Epithelial cell of proximal tubule (primary cell): ENCODE data around the gene RBMXL2. TPM values are rescaled to one million over a fixed set of nuclear protein-coding genes. Genes with fewer than 3 reads are reported as not detected.
A peak's percentile ranks its signal among the peaks of the same experiment; 100 is the strongest.

Source experiments
- DNase-seq: peaks from one replicate; pipeline ENCODE4 v3.0.0-alpha.2; 2011; ENCODE audit warnings: low read depth
- H3K4me3 ChIP-seq: 2 replicates; pipeline ENCODE4 v1.5.1; 2011; ENCODE audit warnings: low read depth, mild to moderate bottlenecking, low read length
- CTCF ChIP-seq: conservative IDR thresholded peaks from 2 replicates; pipeline ENCODE4 v1.5.1; 2012; ENCODE audit warnings: low read depth, mild to moderate bottlenecking, low read length
- total RNA-seq: library from RNA; depleted of rRNA; stranded (reverse); fragments of >200 nt; gene quantifications from 2 replicates; pipeline ENCODE4 v1.2.3, GENCODE V29; 2015

Gene RBMXL2
- total RNA-seq, 1 donor from 2014 or later, result not detected

GRCh38 chr11:7089328-7090251, 792 bp downstream of the RBMXL2 start:
- no peak for TF ChIP-seq CTCF
- H3K4me3 ChIP-seq, result no peak overlapping the region
- DNase-seq, result no peak

- DNase-seq, result peak; percentile 15
- H3K4me3 ChIP-seq, result no peak overlapping the region
- peak; percentile 73 for TF ChIP-seq CTCF
Observed at GRCh38 chr11:7098235-7098832, 9.5 kb downstream of the RBMXL2 start.

GRCh38 chr11:7115780-7116179, 27.0 kb downstream of the RBMXL2 start:
- DNase-seq, result no peak
- no peak for TF ChIP-seq CTCF
- no peak overlapping the region for H3K4me3 ChIP-seq

GRCh38 chr11:7116370-7116769, 27.6 kb downstream of the RBMXL2 start:
- no peak for DNase-seq
- TF ChIP-seq CTCF, result no peak

GRCh38 chr11:7138051-7138450, 49.3 kb downstream of the RBMXL2 start:
- TF ChIP-seq CTCF, result no peak
- DNase-seq, result no peak
- no peak overlapping the region for H3K4me3 ChIP-seq

More at GRCh38 chr11:7116370-7116769, 27.6 kb downstream of the RBMXL2 start:
- H3K4me3 ChIP-seq, result no peak overlapping the region

Other genes starting within 250 kb of the RBMXL2 start
- not detected in 2 replicates for gene OR10A5, start 243.3 kb upstream of the RBMXL2 start, total RNA-seq
- not detected in 2 replicates for gene OR10A2, start 225.9 kb upstream of the RBMXL2 start, total RNA-seq
- gene OR10A4, start 212.4 kb upstream of the RBMXL2 start, total RNA-seq, result not detected in 2 replicates
- 0.35 TPM in 1 of 2 replicates, not detected in the other for gene OR2D2, start 196.5 kb upstream of the RBMXL2 start, total RNA-seq
- gene OR2D3, start 168.0 kb upstream of the RBMXL2 start, total RNA-seq, result not detected in 2 replicates
- 2.8 and 5.6 TPM in 2 replicates for gene ZNF215, start 162.6 kb upstream of the RBMXL2 start, total RNA-seq
- gene ZNF214, start 68.7 kb upstream of the RBMXL2 start, total RNA-seq, result 1.1 and 1.5 TPM in 2 replicates
- 0.23 TPM in 1 of 2 replicates, not detected in the other for gene NLRP14, start 68.5 kb upstream of the RBMXL2 start, total RNA-seq
- gene SYT9, start 162.9 kb downstream of the RBMXL2 start, total RNA-seq, result 0.29 and 0.46 TPM in 2 replicates